Stimulated activated naive CD8-positive, alpha-beta T cell treated with anti-CD3 and anti-CD28 coated beads, Interleukin-15, Interleukin-2, amounts not matched to agents 100 ng/mL and 50 ng/mL, for 24 hours (primary cell): Measurements from ENCODE around the gene SPDYE16.
A peak's percentile ranks its signal among the peaks of the same experiment; 100 is the strongest.
"Not testable (repeated sequence)": the region's sequence is repeated elsewhere in the genome, so short reads cannot be mapped to it uniquely, and the experiment has no call there.

Experiments used
- H3K27ac Mint-ChIP-seq: one replicate; pipeline ENCODE4 v1.8.0; 2021; ENCODE audit warnings: mild to moderate bottlenecking, mixed read lengths
- H3K27me3 Mint-ChIP-seq: one replicate; pipeline ENCODE4 v1.8.0; 2021; ENCODE audit warnings: mixed read lengths
- H3K36me3 Mint-ChIP-seq: one replicate; pipeline ENCODE4 v1.8.0; 2021; ENCODE audit warnings: low read depth, mixed read lengths
- H3K4me1 Mint-ChIP-seq: one replicate; pipeline ENCODE4 v1.8.0; 2021; ENCODE audit warnings: low read depth, mixed read lengths
- H3K4me3 Mint-ChIP-seq: one replicate; pipeline ENCODE4 v1.8.0; 2021; ENCODE audit warnings: mild to moderate bottlenecking, mixed read lengths
- H3K9me3 Mint-ChIP-seq: one replicate; pipeline ENCODE4 v1.8.0; 2021; ENCODE audit warnings: mixed read lengths

Gene SPDYE16

GRCh38 chr7:76567311-76567710 is 24.2 kb upstream of the SPDYE16 start:
- not testable (repeated sequence) for H3K27me3 Mint-ChIP-seq, H3K9me3 Mint-ChIP-seq, H3K4me3 Mint-ChIP-seq, H3K27ac Mint-ChIP-seq
- peaks cover 55% of the 10 kb centered on the region for H3K36me3 Mint-ChIP-seq
- peaks cover 26% of the 10 kb centered on the region for H3K4me1 Mint-ChIP-seq

- not testable (repeated sequence) for H3K4me3 Mint-ChIP-seq, H3K27ac Mint-ChIP-seq, H3K9me3 Mint-ChIP-seq, H3K27me3 Mint-ChIP-seq
- H3K36me3 Mint-ChIP-seq = peaks cover 43% of the 10 kb centered on the region
- H3K4me1 Mint-ChIP-seq = peaks cover 31% of the 10 kb centered on the region
These were observed 21.9 kb upstream of the SPDYE16 start for GRCh38 chr7:76565001-76565400.

GRCh38 chr7:76561342-76561741 is 18.2 kb upstream of the SPDYE16 start:
- H3K4me1 Mint-ChIP-seq = peaks cover 41% of the 10 kb centered on the region
- not testable (repeated sequence) for H3K9me3 Mint-ChIP-seq, H3K27me3 Mint-ChIP-seq, H3K4me3 Mint-ChIP-seq, H3K27ac Mint-ChIP-seq
- peaks cover 45% of the 10 kb centered on the region for H3K36me3 Mint-ChIP-seq

GRCh38 chr7:76560157-76560556 is 17.1 kb upstream of the SPDYE16 start:
- not testable (repeated sequence) for H3K9me3 Mint-ChIP-seq, H3K27ac Mint-ChIP-seq, H3K4me3 Mint-ChIP-seq, H3K27me3 Mint-ChIP-seq
- peaks cover 38% of the 10 kb centered on the region for H3K4me1 Mint-ChIP-seq
- H3K36me3 Mint-ChIP-seq = peaks cover 43% of the 10 kb centered on the region

GRCh38 chr7:76559685-76560084 is 16.6 kb upstream of the SPDYE16 start:
- not testable (repeated sequence) for H3K27me3 Mint-ChIP-seq, H3K4me3 Mint-ChIP-seq, H3K9me3 Mint-ChIP-seq, H3K27ac Mint-ChIP-seq
- Mint-ChIP-seq H3K4me1 (peaks cover 41% of the 10 kb centered on the region), H3K36me3 (peaks cover 46% of the 10 kb centered on the region)

GRCh38 chr7:76551992-76552391 is 8.9 kb upstream of the SPDYE16 start:
- not testable (repeated sequence) for H3K9me3 Mint-ChIP-seq, H3K27ac Mint-ChIP-seq, H3K27me3 Mint-ChIP-seq
- Mint-ChIP-seq H3K36me3 (peaks cover 37% of the 10 kb centered on the region), H3K4me3 (peak overlapping the region; percentile 35), H3K4me1 (peaks cover 38% of the 10 kb centered on the region)

GRCh38 chr7:76549855-76550248 is 6.8 kb upstream of the SPDYE16 start:
- not testable (repeated sequence) for H3K9me3 Mint-ChIP-seq, H3K27me3 Mint-ChIP-seq
- H3K36me3 Mint-ChIP-seq = peaks cover 27% of the 10 kb centered on the region
- peaks cover 31% of the 10 kb centered on the region for H3K4me1 Mint-ChIP-seq
- H3K27ac Mint-ChIP-seq = peak overlapping the region; percentile 90
- peak overlapping the region; percentile 92 for H3K4me3 Mint-ChIP-seq

- peak overlapping the region; percentile 92 for H3K4me3 Mint-ChIP-seq
- H3K27ac Mint-ChIP-seq = peak overlapping the region; percentile 90
- H3K4me1 Mint-ChIP-seq = peaks cover 28% of the 10 kb centered on the region
- H3K9me3 Mint-ChIP-seq, H3K27me3 Mint-ChIP-seq: not testable (repeated sequence)
- peaks cover 24% of the 10 kb centered on the region for H3K36me3 Mint-ChIP-seq
These were observed 6.1 kb upstream of the SPDYE16 start for GRCh38 chr7:76549025-76549854.

- H3K27ac Mint-ChIP-seq, H3K4me3 Mint-ChIP-seq, H3K36me3 Mint-ChIP-seq, H3K4me1 Mint-ChIP-seq, H3K9me3 Mint-ChIP-seq, H3K27me3 Mint-ChIP-seq: not testable (repeated sequence)
These were observed 11.5 kb downstream of the SPDYE16 start for GRCh38 chr7:76531643-76532042.

- H3K4me3 Mint-ChIP-seq, H3K27ac Mint-ChIP-seq, H3K36me3 Mint-ChIP-seq, H3K4me1 Mint-ChIP-seq, H3K9me3 Mint-ChIP-seq, H3K27me3 Mint-ChIP-seq: not testable (repeated sequence)
These were observed 16.9 kb downstream of the SPDYE16 start for GRCh38 chr7:76526183-76526582.

- H3K4me3 Mint-ChIP-seq, H3K27ac Mint-ChIP-seq, H3K9me3 Mint-ChIP-seq, H3K4me1 Mint-ChIP-seq, H3K36me3 Mint-ChIP-seq, H3K27me3 Mint-ChIP-seq: not testable (repeated sequence)
These were observed 26.2 kb downstream of the SPDYE16 start for GRCh38 chr7:76516932-76517331.

- no peak overlapping the region for H3K4me3 Mint-ChIP-seq
- no peaks in the 10 kb centered on the region for H3K36me3 Mint-ChIP-seq
- no peak overlapping the region for H3K27ac Mint-ChIP-seq
- no peaks in the 10 kb centered on the region for H3K4me1 Mint-ChIP-seq
- no peaks in the 10 kb centered on the region for H3K9me3 Mint-ChIP-seq
- no peaks in the 10 kb centered on the region for H3K27me3 Mint-ChIP-seq
These were observed 27.1 kb downstream of the SPDYE16 start for GRCh38 chr7:76515999-76516443.

GRCh38 chr7:76514926-76515771 is 27.9 kb downstream of the SPDYE16 start:
- Mint-ChIP-seq H3K27me3 (no peaks in the 10 kb centered on the region), H3K36me3 (no peaks in the 10 kb centered on the region), H3K4me1 (no peaks in the 10 kb centered on the region), H3K4me3 (no peak overlapping the region), H3K27ac (no peak overlapping the region), H3K9me3 (no peaks in the 10 kb centered on the region)

GRCh38 chr7:76513817-76514799 is 29.0 kb downstream of the SPDYE16 start:
- no peaks in the 10 kb centered on the region for H3K4me1 Mint-ChIP-seq

More at GRCh38 chr7:76513817-76514799, 29.0 kb downstream of the SPDYE16 start:
- H3K4me3 Mint-ChIP-seq = no peak overlapping the region
- no peaks in the 10 kb centered on the region for H3K36me3 Mint-ChIP-seq
- no peaks in the 10 kb centered on the region for H3K9me3 Mint-ChIP-seq
- no peaks in the 10 kb centered on the region for H3K27me3 Mint-ChIP-seq
- no peak overlapping the region for H3K27ac Mint-ChIP-seq
